Measurements from ENCODE around the gene WNT7A.

GRCh38 chr3:13883681-13884080, 3.8 kb upstream of the WNT7A start:
- no peak for TF ChIP-seq CTCF (IDR thresholded peaks at IDR 0.05)
- no peak for TF ChIP-seq EZH2 (IDR thresholded peaks at IDR 0.05; ENCODE audit: borderline replicate concordance, insufficient read depth, low read depth, low read length, poor library complexity, severe bottlenecking)

Data from B cell (primary cell).